Karpas-422 (cell line): ENCODE measurements around the gene USP22. TPM values are rescaled to one million over a fixed set of nuclear protein-coding genes. Genes with fewer than 3 reads are reported as not detected.
"Not testable (repeated sequence)": the region's sequence is repeated elsewhere in the genome, so short reads cannot be mapped to it uniquely, and the experiment has no call there.

Source experiments
- DNase-seq: peaks from one replicate; pipeline ENCODE4 v3.0.0-alpha.2; 2015
- H2AFZ ChIP-seq: fragments of 200-600 bp; sonication (generic); 2 replicates; pipeline ENCODE4 v1.6.1; 2014; ENCODE audit warnings: antibody characterized with exemption, low read length, mixed read lengths
- H3K27ac ChIP-seq: fragments of 200-600 bp; sonication (generic); 2 replicates; pipeline ENCODE4 v1.5.1; 2014; ENCODE audit warnings: mild to moderate bottlenecking, low read length, moderate library complexity
- H3K27me3 ChIP-seq: fragments of 200-600 bp; sonication (generic); 2 replicates; pipeline ENCODE4 v1.6.1; 2014; ENCODE audit warnings: low read length, mixed read lengths
- H3K36me3 ChIP-seq: fragments of 200-600 bp; sonication (generic); 2 replicates; pipeline ENCODE4 v1.6.1; 2014; ENCODE audit warnings: low read length, mixed read lengths; ENCODE audit not compliant: insufficient read depth
- H3K4me1 ChIP-seq: fragments of 200-600 bp; sonication (generic); 2 replicates; pipeline ENCODE4 v1.6.1; 2014; ENCODE audit warnings: mild to moderate bottlenecking, low read length, mixed read lengths
- H3K4me2 ChIP-seq: fragments of 200-600 bp; sonication (generic); 2 replicates; pipeline ENCODE4 v1.6.1; 2014; ENCODE audit warnings: low read length, low read depth, mild to moderate bottlenecking; ENCODE audit not compliant: poor library complexity, severe bottlenecking
- H3K4me3 ChIP-seq: fragments of 200-600 bp; sonication (generic); 2 replicates; pipeline ENCODE4 v1.5.1; 2014; ENCODE audit warnings: mild to moderate bottlenecking, antibody characterized with exemption, low read length, mixed read lengths
- H3K79me2 ChIP-seq: fragments of 200-600 bp; sonication (generic); 2 replicates; pipeline ENCODE4 v1.6.1; 2014; ENCODE audit warnings: mild to moderate bottlenecking, low read length, mixed read lengths
- H3K9ac ChIP-seq: fragments of 200-600 bp; sonication (generic); 2 replicates; pipeline ENCODE4 v1.6.0; 2014; ENCODE audit warnings: low read length
- H3K9me2 ChIP-seq: fragments of 200-600 bp; sonication (generic), shearing (Covaris generic); replicated peaks from 2 replicates; pipeline ENCODE4 v1.6.0; 2014; ENCODE audit warnings: mild to moderate bottlenecking, low read length, moderate library complexity; ENCODE audit not compliant: insufficient read depth
- H3K9me3 ChIP-seq: fragments of 300-700, 200-600 bp; sonication (generic); 2 replicates; pipeline ENCODE4 v1.6.1; 2014; ENCODE audit warnings: low read length, mixed read lengths
- H4K20me1 ChIP-seq: fragments of 200-600 bp; sonication (generic); 2 replicates; pipeline ENCODE4 v1.6.1; 2014; ENCODE audit warnings: mild to moderate bottlenecking, antibody characterized with exemption, low read length, low read depth; ENCODE audit not compliant: insufficient read depth
- total RNA-seq: library from RNA; depleted of rRNA; stranded (reverse); fragments of >200 nt; shearing (Covaris generic); gene quantifications from 2 replicates; pipeline ENCODE4 v1.2.3, GENCODE V29; 2014; ENCODE audit warnings: low replicate concordance; rRNA removed

USP22 gene
- 133 and 149 TPM in 2 replicates for total RNA-seq

DNA sequence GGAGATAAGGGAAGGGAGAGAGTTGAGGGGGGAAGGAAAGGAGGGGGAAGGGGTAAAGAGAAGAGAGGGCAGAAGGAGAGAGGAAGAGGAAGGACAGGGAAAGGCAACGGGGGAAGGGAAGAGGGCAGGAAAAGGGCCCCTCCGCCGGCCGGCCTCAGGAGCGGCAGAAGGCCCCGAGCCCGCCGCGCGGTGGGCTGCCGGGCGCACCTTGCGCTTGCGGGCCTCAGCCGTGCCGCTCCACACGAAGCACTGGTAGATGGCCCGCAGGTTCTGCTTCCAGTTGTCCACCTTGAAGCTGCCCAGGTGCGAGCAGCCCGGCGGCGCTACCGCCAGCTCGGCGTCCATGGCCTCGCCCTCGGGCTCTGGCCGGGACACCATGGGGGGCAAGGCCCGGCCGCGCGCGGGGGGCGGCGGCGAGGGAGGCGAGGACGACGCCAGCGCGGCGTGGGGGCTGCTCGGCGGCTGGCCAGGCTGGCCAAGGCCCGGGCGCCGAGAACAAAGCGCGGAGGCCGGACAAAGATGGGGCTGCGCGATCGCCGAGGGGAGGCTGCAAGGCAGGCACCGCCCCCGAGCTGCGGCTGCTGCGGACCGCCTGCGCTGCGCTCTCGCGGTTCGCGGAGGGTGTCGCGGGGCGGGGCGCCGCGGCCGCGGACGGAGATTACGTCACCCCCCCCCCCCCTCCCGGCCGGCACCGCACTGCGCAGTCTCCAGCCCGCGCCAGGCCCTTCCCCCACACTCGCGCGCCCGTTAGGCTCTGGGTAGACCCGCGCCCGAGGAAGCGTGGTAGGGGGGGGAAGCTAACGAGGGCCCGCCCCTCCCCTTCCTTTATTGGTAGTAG is at the start of gene USP22:
TSS of gene USP22 (minus strand) at position 554 of the 838 bp plus-strand sequence. CDS start at position 378, 176 bp downstream.
- peaks cover 48% of the 10 kb centered on the region for H3K4me1 ChIP-seq
- H2AFZ ChIP-seq, result peak within 1 kb of the TSS; percentile 74
- peaks cover 33% of the 10 kb centered on the region for H4K20me1 ChIP-seq
- H3K36me3 ChIP-seq, result peaks cover 7% of the 10 kb centered on the region; the same call in 1 of the 2 replicates
- H3K27ac ChIP-seq, result peak within 1 kb of the TSS; percentile 93
- H3K79me2 ChIP-seq, result peaks cover 50% of the 10 kb centered on the region
- peak within 1 kb of the TSS; percentile 100 for H3K4me2 ChIP-seq
- H3K27me3 ChIP-seq, result no peaks in the 10 kb centered on the region
- DNase-seq, result no peak
- H3K4me3 ChIP-seq, result peak within 1 kb of the TSS; percentile 89
- H3K9me3 ChIP-seq, result no peaks in the 10 kb centered on the region
- H3K9me2 ChIP-seq, result no peaks in the 10 kb centered on the region
- peak within 1 kb of the TSS; percentile 100 for H3K9ac ChIP-seq

DNA sequence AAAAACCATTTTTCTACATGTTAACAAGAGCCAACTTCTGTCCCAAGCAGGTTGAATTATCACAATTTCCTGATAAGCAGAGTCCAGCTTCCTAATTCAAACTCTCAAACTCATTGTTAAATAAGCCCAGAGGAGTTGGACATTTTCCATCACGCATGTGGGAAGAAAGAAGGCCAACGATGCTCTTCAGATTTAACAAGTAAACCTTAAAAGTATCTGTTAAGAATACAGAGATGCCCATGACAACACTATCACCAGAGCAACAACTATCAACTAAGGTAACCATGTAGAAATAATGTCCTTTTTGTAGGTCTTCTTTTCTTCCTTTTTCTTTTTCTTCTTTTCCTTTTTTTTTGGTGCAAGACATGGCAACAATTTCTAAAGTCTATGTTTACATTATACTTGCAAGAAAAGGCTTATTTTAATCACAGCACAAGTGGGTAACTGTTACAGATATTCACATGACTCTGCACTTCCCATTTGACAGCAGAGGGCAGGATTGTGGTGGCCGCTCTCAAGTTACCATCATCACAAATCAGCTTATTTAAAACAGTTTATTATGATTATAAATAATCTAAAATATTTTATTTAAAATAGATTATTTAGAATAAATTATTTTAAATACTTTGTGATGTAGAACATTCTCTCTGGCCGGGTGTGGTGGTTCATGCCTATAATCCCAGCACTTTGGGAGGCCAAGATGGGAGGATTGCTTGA is 48.2 kb upstream of the USP22 start:
- no peak overlapping the region for H2AFZ ChIP-seq
- H3K4me2 ChIP-seq, result peak overlapping the region; percentile 66

DNA sequence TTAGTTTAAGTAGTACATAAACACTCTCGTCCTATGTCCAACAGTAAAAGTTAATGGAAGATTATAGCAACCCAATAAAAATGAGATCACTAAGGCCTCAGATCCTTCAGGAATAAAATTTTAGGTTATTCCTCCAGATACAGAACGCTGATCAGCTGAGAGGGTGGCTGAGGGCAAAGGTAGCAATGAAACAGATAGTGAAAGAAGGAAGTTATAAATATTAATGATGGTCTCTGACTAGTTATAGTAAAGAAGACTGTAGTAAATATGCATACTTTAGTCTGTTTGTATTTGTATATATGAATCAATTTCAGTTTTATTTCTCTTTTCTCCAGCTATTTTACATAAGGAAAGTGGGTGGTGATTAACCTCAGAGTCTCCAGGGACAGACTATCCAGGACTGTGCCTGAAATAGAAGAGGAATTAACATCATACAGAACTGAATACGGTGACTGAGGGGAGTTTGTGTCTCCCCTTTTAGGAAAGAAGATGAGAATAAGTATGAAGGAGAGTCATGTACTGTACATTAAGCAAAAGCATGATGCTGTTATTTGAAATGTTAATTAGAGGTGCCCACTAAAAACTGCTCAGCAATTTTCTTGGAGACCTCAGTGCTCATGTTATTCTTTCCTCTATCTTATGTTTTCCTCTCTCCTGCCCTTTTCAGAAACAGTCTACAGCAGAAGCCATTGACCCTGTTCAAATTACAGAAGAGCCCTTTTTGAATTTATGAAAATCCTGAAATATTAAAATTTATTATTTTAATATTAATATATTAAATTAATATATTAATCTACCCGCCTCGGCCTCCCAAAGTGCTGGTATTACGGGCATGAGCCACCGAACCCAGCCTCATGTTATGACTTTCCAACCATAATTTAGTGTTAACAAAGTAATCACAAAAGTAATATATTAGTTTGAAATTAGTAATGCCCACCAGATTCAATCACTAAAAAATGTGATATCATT is 47.4 kb upstream of the USP22 start:
- Histone ChIP-seq H3K27ac (peak overlapping the region; percentile 89), H3K9me2 (no peaks in the 10 kb centered on the region), H4K20me1 (no peaks in the 10 kb centered on the region), H3K4me1 (peaks cover 23% of the 10 kb centered on the region), H3K36me3 (no peaks in the 10 kb centered on the region), H3K27me3 (no peaks in the 10 kb centered on the region), H3K4me2 (peak overlapping the region; percentile 66), H3K9ac (peak overlapping the region; percentile 55), H2AFZ (no peak overlapping the region), H3K9me3 (no peaks in the 10 kb centered on the region), H3K4me3 (peak overlapping the region; percentile 52), H3K79me2 (peaks cover 31% of the 10 kb centered on the region)
- DNase-seq, result peak; percentile 51

More for the DNA sequence above, 48.2 kb upstream of the USP22 start:
- Histone ChIP-seq H3K27me3 (no peaks in the 10 kb centered on the region), H3K4me3 (peak overlapping the region; percentile 26; the same call in 1 of the 2 replicates), H3K4me1 (peaks cover 26% of the 10 kb centered on the region), H3K9me2 (no peaks in the 10 kb centered on the region), H4K20me1 (no peaks in the 10 kb centered on the region), H3K36me3 (no peaks in the 10 kb centered on the region), H3K79me2 (peaks cover 37% of the 10 kb centered on the region), H3K27ac (peak overlapping the region; percentile 89), H3K9ac (peak overlapping the region; percentile 43), H3K9me3 (no peaks in the 10 kb centered on the region)
- peak; percentile 57 for DNase-seq

DNA sequence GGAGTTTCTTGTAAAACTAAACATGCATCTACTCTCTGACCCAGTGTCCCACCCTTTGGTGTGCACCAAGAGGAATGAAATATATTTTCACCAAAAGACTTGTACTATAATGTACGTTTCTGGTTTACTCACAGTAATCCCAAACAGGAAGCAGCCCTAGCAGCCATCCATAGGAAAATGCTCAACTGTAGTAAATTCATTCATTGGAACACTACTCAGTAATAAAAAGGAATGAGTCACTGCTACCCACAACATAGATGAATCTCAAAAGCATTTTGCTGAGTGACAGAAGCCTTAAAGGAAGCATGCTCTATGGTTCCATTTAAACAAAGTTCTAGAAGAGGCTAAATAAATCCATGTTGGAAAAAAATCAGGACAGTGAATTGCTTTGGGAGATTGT is 46.3 kb upstream of the USP22 start:
- Histone ChIP-seq H4K20me1 (no peaks in the 10 kb centered on the region), H3K4me2 (peak overlapping the region; percentile 66), H2AFZ (no peak overlapping the region), H3K9me3 (no peaks in the 10 kb centered on the region), H3K27ac (peak overlapping the region; percentile 89), H3K79me2 (peaks cover 24% of the 10 kb centered on the region), H3K36me3 (no peaks in the 10 kb centered on the region), H3K9ac (no peak overlapping the region), H3K9me2 (no peaks in the 10 kb centered on the region), H3K27me3 (no peaks in the 10 kb centered on the region), H3K4me1 (peaks cover 23% of the 10 kb centered on the region), H3K4me3 (no peak overlapping the region; the same call in 1 of the 2 replicates)
- peak; percentile 40 for DNase-seq

DNA sequence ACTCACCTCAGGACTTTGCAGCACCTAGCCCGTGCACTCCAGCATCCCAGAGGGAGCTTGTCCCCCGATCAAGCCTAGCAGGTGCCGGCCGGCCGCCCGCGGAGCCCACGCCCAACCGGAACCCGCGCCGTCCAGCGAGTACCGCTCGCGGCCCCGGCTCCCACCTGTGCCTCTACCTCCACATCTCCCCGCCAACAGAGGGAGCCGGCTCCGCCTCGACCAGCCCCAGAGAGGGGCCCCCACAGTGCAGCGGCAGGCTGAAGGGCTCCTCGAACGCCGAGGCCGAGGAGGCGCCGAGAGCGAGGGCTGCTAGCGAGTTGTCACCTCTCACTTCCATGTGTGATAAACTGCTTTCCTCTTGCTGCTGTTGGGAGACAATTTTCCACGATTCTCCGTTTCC is 42.9 kb upstream of the USP22 start:
- H3K27me3 ChIP-seq, result no peaks in the 10 kb centered on the region
- peaks cover 18% of the 10 kb centered on the region for H3K4me1 ChIP-seq
- no peaks in the 10 kb centered on the region for H4K20me1 ChIP-seq
- no peak overlapping the region for H3K4me2 ChIP-seq
- H3K9ac ChIP-seq, result no peak overlapping the region
- no peak overlapping the region for H3K4me3 ChIP-seq
- H3K36me3 ChIP-seq, result no peaks in the 10 kb centered on the region
- no peak overlapping the region for H3K27ac ChIP-seq
- peaks cover 24% of the 10 kb centered on the region for H3K79me2 ChIP-seq
- DNase-seq, result no peak
- no peaks in the 10 kb centered on the region for H3K9me3 ChIP-seq
- H2AFZ ChIP-seq, result no peak overlapping the region
- no peaks in the 10 kb centered on the region for H3K9me2 ChIP-seq

DNA sequence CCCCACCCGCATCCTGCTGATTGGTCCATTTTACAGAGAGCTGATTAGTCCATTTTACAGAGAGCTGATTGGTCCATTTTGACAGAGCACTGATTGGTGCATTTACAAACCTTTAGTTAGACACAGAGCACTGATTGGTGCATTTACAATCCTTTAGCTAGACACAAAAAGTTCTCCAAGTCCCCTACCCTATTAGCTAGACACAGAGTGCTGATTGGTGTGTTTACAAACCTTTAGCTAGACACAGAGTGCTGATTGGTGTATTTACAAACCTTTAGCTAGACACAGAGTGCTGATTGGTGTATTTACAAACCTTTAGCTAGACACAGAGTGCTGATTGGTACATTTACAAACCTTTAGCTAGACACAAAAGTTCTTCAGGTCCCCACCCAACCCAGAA is 42.5 kb upstream of the USP22 start:
- not testable (repeated sequence) for H3K36me3 ChIP-seq, H3K9me2 ChIP-seq, H2AFZ ChIP-seq, H3K4me3 ChIP-seq, H3K27me3 ChIP-seq, H3K9ac ChIP-seq, DNase-seq, H3K27ac ChIP-seq, H3K9me3 ChIP-seq, H4K20me1 ChIP-seq, H3K4me2 ChIP-seq
- Histone ChIP-seq H3K79me2 (peaks cover 24% of the 10 kb centered on the region), H3K4me1 (peaks cover 13% of the 10 kb centered on the region)

DNA sequence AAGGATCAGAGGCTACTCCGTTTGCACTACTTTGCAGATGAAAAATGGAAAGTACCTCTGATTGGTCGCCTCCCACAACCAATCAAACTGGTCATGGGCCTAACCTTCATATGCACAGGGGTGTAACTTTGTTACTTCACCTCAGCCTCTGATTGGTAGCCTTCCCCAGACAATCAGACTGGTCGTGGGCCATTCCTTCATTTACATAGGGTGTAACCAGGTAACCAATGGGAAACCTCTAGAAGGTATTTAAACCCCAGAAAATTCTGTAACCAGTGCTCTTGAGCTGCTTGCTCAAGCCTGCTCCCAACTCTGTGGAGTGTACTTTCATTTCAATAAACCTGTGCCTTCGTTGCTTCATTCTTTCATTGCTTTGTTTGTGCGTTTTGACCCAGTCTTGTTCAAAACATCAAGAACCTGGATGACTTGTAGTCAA is 39.2 kb upstream of the USP22 start:
- no peak overlapping the region for H3K4me3 ChIP-seq
- H3K9ac ChIP-seq, result no peak overlapping the region
- no peak overlapping the region for H3K27ac ChIP-seq
- no peaks in the 10 kb centered on the region for H3K4me1 ChIP-seq
- no peaks in the 10 kb centered on the region for H3K79me2 ChIP-seq
- no peaks in the 10 kb centered on the region for H3K9me2 ChIP-seq
- no peaks in the 10 kb centered on the region for H3K36me3 ChIP-seq
- H3K4me2 ChIP-seq, result no peak overlapping the region
- H3K9me3 ChIP-seq, result no peaks in the 10 kb centered on the region
- H2AFZ ChIP-seq, result no peak overlapping the region
- H4K20me1 ChIP-seq, result no peaks in the 10 kb centered on the region
- no peaks in the 10 kb centered on the region for H3K27me3 ChIP-seq
- peak; percentile 72 for DNase-seq
